ENCODE data around the gene LCE4A.

DNA sequence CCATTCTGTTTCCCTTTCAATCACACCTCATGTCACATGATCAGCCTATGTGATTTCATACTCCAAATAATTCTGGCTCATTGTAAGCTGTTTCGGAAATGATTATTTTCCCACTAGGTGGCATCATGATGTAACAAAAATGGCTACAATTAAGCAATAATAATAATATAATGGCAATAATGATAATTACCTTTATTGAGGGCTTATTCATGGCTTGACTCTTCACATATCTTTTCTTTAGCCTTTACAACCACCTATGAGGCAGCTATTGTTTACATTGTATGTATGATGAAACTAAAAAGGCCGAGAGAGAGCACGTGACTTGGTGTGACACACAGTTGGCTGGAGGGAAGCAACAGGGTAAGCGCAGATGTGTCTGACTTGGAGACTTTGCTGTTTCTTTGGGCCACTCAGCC lies 37.3 kb downstream of the LCE4A start:
- TF ChIP-seq POLR2AphosphoS5 (IDR thresholded peaks at IDR 0.05), result no peak
- no peak for TF ChIP-seq CTCF (IDR thresholded peaks at IDR 0.05)
- TF ChIP-seq POLR2A (IDR thresholded peaks at IDR 0.05), result no peak
- no peak for TF ChIP-seq EP300 (IDR thresholded peaks at IDR 0.05)

All from suprapubic skin (tissue), 4 donors.